SU-DHL-6 (cell line): ENCODE results near the gene NDUFA7.

Source experiments
- EZH2phosphoT487 ChIP-seq: fragments of 200-600 bp; sonication (generic), shearing (Covaris generic); conservative IDR thresholded peaks from 2 replicates; pipeline ENCODE4 v1.6.1; 2018; ENCODE audit warnings: mild to moderate bottlenecking, antibody characterized with exemption, low read length, moderate library complexity, mixed read lengths
- TF ChIP-seq, protein P1 (sequence below): fragments of 200-600 bp; sonication (generic); IDR thresholded peaks from one replicate; pipeline ENCODE4 v1.5.1; 2017; ENCODE audit warnings: antibody characterized with exemption, mild to moderate bottlenecking, low read length, moderate library complexity; ENCODE audit not compliant: insufficient read depth, poor library complexity, severe bottlenecking

DNA sequence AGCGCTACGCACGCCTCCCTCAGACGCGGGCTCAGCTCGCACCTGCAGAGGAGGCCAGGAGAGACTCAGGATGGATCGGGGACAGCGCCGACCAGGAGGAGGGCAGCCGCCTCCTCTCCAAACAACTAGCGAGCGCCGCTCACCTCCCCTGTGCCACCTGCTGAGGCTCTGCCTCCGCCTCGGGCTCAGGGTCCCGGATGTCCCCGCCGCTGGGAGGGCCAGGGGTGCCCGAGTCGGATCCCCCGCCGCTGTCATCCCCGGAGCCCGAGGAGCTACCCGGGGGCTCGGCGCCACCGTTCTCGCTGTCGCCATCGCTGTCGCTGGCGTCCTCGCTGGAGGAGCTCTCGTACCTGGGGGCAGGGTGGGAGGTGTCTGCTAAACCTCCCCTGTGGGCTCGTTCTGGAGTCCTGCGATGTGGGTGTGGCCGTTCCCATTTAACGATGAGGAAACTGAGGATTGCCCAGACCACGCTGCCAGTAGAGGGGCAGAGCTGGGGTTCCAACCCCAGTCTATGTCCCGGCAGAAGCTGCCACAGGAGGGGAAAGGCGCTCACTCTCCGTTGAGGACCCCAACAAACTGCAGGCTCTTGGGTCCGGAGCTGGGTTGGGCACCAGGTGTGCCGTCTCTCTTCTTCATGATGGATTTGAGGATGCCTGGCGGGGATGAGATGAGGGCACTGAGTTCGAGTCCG lies 12.7 kb upstream of the NDUFA7 start:
- TF ChIP-seq, protein P1, sequence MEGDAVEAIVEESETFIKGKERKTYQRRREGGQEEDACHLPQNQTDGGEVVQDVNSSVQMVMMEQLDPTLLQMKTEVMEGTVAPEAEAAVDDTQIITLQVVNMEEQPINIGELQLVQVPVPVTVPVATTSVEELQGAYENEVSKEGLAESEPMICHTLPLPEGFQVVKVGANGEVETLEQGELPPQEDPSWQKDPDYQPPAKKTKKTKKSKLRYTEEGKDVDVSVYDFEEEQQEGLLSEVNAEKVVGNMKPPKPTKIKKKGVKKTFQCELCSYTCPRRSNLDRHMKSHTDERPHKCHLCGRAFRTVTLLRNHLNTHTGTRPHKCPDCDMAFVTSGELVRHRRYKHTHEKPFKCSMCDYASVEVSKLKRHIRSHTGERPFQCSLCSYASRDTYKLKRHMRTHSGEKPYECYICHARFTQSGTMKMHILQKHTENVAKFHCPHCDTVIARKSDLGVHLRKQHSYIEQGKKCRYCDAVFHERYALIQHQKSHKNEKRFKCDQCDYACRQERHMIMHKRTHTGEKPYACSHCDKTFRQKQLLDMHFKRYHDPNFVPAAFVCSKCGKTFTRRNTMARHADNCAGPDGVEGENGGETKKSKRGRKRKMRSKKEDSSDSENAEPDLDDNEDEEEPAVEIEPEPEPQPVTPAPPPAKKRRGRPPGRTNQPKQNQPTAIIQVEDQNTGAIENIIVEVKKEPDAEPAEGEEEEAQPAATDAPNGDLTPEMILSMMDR = no peak
- TF ChIP-seq EZH2phosphoT487 = no peak
